ENCODE measurements around the gene HTT-AS.
A peak's percentile ranks its signal among the peaks of the same experiment; 100 is the strongest.
"Not testable (repeated sequence)": the region's sequence is repeated elsewhere in the genome, so short reads cannot be mapped to it uniquely, and the experiment has no call there.

Gene HTT-AS

DNA sequence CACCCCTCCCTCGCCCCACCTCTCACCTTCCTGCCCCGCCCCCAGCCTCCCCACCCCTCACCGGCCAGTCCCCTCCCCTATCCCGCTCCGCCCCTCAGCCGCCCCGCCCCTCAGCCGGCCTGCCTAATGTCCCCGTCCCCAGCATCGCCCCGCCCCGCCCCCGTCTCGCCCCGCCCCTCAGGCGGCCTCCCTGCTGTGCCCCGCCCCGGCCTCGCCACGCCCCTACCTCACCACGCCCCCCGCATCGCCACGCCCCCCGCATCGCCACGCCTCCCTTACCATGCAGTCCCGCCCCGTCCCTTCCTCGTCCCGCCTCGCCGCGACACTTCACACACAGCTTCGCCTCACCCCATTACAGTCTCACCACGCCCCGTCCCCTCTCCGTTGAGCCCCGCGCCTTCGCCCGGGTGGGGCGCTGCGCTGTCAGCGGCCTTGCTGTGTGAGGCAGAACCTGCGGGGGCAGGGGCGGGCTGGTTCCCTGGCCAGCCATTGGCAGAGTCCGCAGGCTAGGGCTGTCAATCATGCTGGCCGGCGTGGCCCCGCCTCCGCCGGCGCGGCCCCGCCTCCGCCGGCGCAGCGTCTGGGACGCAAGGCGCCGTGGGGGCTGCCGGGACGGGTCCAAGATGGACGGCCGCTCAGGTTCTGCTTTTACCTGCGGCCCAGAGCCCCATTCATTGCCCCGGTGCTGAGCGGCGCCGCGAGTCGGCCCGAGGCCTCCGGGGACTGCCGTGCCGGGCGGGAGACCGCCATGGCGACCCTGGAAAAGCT, at the start of gene HTT-AS, which contains the start of gene HTT:
HTT-AS (minus strand) TSS at position 461 of the 768 bp plus-strand sequence.
HTT (plus strand) TSS at position 604 of the 768 bp plus-strand sequence; CDS start at position 749, 145 bp downstream.
- peak; percentile 96 for DNase-seq

DNA sequence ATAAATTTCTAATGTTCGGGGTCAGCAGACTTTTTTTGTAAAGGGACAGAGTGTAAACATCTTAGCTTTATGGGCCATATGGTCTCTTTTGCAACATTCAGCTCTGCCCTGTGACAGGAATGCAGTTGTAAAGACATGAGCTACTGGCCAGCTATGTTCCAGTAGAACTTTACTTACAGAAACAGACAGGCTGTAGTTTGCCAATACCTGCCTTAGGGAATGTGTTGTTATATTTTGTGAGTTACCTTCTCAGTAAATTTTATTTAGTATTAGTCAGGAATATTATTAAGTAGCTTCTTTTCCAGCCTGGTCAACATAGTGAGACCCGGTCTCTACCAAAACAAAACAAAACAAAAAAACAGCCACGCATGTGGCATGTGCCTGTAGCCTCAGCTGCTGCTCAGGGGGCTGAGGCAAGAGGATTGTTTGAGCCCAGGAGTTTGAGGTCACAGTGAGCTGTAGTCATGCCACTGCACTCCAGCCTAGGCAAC, 48.9 kb upstream of the HTT-AS start:
- DNase-seq = no peak

GRCh38 chr4:3122081-3122563, 47.8 kb upstream of the HTT-AS start:
- DNase-seq = no peak

DNA sequence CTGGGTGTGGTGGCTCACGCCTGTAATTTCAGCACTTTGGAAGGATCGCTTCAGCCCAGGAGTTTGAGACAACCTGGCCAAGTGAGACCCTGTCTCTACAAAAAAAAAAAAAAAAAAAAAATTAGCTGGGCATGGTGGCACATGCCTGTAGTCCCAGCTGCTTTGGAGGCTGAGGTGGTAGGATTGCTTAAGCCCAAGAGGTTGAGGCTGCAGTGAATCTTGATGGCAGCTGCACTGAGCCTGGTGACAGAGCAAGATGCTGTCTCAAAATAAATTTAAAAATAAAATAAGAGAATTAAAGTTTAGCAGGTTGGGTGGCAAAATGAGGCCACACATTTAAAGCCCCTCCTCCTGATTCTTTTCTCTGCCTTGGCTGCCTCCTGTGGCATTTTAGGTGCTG, 47.3 kb upstream of the HTT-AS start:
- DNase-seq = no peak

GRCh38 chr4:3121110-3121509, 46.8 kb upstream of the HTT-AS start:
- DNase-seq = no peak

DNA sequence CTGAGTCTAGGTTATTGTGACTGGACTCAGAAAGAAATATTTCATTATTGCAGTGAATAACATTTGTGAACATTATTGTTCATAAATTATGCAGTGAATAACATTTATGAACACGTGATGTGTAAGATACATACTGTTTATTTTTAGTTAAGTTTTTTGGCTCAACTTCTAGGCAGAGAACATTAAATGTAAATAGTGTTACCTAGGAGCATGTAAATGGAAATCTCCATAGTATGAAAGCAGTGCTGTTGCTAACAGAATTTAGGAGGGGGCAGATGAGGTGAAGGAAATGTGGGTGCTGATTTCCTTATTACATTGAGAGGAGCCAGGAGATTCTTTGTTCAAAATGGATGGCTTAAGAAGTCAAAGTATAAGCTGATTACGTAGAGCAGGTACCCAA, 45.1 kb upstream of the HTT-AS start:
- no peak for DNase-seq

DNA sequence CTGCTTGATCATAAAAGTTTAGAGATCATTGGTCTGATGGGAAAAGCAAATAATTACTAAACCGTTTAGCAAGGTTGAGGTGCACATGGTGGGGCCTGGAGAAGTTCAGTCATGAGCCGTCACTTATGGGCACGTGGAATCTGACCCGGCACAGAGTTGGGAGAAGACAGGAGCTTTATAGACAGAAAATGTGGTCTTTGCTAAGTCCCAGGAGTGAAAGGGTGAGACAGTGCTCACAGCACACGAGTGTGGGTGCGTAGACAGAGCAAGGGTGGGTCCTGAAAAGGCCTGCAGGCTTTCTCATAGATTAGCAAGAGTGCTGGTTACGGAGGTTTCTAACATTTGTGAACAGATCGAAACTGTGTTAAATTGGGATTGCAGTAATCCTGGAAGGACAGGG, 44.0 kb upstream of the HTT-AS start:
- DNase-seq = no peak

DNA sequence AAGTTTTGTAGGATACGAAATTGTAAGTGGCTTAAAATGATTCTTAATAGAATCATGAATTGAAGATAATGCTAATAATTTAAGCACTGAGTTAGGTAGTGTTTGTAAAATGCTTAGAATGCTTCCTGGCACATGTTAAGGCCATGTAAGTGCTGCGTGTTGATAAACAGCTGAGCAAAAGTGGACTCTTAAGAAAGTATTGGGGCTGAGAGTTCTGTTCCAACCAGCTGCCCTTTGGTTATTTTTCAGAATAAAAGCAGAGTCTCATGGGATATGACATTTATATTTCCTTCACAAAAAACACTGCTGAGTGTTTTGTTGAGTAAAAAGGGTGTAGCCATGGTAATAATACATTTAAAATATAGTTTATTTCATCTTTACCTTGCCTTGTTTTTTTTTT, 42.6 kb upstream of the HTT-AS start:
- DNase-seq = no peak

- no peak for DNase-seq
Observed at GRCh38 chr4:3115637-3116270, 41.4 kb upstream of the HTT-AS start.

GRCh38 chr4:3114377-3114776, 40.0 kb upstream of the HTT-AS start:
- no peak for DNase-seq

- no peak for DNase-seq
Observed at GRCh38 chr4:3112609-3113469, 38.5 kb upstream of the HTT-AS start.

- DNase-seq = no peak
Observed at GRCh38 chr4:3112201-3112600, 37.9 kb upstream of the HTT-AS start.

DNA sequence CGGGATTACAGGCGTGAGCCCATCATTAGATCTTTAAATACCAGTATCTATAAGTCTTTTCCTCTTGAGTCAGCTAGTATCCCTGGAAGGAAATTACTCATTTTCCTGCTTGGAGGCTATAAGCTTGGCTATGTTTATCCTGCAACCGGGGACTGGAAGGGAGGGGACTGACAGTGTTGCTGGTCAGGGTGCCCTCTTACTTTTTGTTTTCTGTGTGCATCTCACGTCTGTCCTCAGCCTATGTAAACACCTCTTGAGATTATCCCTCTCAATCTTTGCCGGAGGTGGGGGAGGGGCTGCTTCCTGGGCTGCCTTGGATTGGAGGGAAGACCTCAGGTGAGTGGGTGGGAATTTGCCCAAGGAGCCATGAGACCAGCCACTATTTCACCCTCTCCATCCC, 37.1 kb upstream of the HTT-AS start:
- DNase-seq = no peak

- no peak for DNase-seq
Observed at GRCh38 chr4:3108211-3108610, 33.9 kb upstream of the HTT-AS start.

DNA sequence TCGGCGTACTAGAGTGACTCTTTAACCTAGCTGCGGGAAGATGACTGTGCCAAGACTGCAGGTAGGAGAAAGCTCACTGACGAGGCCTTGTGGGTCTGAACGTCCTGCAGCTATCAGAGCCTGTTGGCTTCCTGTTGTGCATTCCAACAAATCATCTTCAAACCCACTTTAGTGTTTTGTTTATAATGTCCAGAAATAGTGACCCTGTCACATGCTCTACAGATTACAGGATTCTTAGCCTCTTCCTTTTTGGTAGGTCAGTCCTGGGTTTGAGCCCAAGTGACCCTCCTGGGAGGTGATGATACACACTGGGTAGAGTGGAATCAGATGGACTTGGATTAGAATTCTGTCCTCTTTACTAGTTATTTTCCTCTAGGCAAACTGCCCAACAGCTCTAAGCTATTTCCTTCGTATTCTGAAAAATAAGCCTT, 33.4 kb upstream of the HTT-AS start:
- DNase-seq = no peak

DNA sequence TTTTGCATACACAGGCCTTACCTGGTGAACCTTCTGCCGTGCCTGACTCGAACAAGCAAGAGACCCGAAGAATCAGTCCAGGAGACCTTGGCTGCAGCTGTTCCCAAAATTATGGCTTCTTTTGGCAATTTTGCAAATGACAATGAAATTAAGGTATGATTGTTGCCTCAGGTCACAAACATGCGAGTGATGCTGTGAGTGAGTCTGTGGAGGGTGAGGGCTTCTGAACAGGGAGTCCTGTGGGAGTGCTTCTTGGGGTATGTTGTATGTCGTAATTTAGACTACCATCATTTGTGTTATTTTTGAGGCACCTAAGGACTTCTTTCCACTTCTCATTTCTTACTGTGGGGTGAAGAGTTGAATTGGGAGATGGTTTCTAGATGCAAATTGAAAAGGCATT, 32.9 kb upstream of the HTT-AS start:
- DNase-seq = no peak

DNA sequence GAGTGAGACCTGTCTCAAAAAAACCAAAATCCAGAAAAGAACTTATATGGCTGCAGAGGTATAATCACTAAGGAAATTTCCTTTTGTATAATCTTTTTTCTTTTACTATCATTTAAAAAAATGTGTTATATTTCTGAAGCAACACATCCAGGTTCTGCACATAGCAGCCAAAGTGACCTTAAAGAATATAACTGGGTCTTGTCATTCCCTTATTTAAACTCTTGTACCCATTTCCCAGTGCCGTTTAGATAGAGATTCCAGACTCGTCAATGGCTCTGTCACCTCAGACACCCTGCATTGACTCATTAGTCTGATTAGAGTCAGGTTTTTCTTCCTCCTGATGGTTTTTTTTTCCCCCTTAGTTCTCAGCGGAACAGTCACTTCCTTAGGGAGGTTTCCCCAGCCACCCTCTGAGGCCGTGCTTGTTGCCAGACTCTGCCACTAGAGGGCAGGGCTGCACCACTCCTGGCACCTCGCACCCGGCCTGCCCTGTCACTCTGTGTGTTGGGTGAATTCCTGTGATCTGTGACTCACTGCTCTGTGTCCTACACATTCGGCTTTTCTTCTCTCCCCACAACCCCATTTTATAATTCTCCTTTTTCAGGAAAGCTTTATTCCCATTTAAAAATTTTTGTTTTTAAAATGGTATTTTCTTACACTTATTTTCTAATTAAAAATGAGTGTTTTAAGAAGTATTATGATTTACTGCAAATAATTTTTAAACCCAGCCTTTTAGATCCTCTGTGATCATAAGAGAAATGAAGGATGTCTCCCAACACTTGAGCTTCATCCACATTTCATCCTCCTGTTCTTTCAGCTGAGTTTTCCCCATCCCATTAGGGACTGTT, 32.2 kb upstream of the HTT-AS start:
- DNase-seq = peak; percentile 91

DNA sequence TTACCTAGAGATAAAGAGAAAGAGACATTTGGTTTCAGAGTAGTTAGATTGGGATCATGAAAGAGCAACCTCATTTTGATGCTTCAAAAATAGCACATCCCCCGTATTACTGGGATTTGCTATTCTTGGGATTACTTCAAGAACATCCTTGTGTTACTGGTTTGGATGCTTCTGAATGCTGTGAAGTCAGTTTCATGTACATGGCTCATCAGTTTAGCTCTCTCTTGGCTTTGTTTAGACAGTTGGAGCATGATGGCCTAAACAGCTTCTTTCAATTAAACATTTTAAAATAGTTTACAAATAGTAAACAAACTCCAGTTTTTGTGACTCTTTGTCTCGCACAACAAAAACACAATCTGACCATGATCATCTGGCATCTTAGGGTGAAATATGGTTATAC, 24.0 kb upstream of the HTT-AS start:
- DNase-seq = no peak

DNA sequence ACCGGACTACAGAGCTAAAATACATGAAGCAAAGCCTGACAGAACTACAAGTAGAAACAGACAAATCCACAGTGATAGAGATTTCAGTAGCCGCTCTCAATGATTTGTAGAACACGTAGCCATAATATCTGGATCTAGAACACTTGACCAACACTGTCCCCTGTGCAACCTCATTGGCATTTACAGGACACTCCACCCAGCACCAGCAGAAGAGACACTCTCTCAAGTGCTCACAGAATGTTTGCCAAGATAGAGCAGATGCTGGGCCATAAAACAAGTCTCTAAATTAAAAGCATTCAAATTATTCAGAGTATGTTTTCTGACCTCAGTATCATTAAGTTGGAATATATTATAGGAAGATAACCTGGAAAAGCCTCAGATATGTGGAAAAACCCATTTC, 21.9 kb upstream of the HTT-AS start:
- no peak for DNase-seq

DNA sequence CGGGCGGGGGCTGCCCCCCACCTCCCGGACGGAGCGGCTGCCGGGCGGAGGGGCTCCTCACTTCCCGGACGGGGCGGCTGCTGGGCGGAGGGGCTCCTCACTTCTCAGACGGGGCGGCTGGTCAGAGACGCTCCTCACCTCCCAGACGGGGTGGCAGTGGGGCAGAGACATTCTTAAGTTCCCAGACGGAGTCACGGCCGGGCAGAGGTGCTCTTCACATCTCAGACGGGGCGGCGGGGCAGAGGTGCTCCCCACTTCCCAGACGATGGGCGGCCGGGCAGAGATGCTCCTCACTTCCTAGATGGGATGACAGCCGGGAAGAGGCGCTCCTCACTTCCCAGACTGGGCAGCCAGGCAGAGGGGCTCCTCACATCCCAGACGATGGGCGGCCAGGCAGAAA, 20.4 kb upstream of the HTT-AS start:
- not testable (repeated sequence) for DNase-seq

DNA sequence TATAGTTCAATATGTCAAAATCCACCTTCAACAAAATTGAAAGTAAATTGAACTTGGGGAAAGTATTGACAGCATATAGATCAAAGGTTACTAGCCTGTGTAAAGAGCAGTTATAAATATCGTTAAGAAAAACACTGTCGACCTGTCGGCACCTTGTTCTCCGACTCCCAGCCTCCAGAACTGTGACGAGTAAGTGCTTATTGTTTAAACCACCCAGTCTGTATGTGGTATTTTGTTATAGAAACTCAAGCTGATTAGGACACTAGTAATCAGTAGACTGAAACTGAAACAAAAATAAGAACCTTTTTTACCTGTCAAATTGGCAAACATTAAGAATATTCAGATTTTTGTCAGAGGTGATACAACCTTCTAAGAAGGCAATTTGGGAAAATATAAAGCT, 17.1 kb upstream of the HTT-AS start:
- no peak for DNase-seq

DNA sequence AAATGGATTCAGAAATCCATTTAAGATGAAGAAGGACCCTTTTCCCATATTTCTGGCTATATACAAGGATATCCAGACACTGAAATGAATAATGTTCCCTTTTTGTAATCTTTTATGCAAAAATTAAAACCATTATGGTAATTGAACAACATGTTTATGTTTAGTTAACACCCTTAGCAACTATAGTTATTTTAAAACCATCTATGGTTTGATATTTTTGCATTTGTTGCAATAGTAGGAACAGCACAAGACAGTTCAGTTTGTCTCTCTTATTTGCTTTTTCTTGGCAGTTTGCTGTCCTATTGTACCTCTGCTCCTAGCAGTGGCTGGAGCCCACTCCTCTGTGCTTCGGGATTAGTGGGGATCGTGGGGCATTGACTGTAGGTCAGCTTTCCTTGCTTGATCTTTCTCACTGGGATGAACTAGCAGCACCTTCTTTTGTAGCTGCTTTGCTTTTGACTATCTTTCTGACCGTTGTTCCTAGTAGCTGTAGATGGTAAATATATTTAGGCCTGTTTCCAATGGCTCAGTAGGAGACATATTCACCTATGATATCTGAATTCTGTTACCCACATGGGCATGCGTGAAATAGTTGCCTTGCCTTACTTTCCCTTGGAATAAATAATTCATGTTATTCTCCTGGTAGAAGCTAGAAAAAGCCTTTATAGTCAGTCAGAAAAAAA, 12.9 kb upstream of the HTT-AS start:
- DNase-seq = no peak
